Gastroesophageal sphincter (tissue), 4 donors: ENCODE results near the gene RPL19. TPM values are rescaled to one million over a fixed set of nuclear protein-coding genes. Genes with fewer than 3 reads are reported as not detected.

ENCODE experiments used
- ATAC-seq: fragments of 150-250 bp; one replicate; pipeline ENCODE4 v1.9.1; 2016; ENCODE audit warnings: mild to moderate bottlenecking, moderate library complexity
- H3K27ac ChIP-seq, 4 donors: fragments of 200-600 bp; sonication (generic) in 3 of 4; 1 replicate in 3 of 4; 2 replicates in 1 of 4; pipeline ENCODE4 v1.5.1; 2016 to 2019
- H3K27me3 ChIP-seq: fragments of 200-600 bp; sonication (generic); one replicate; pipeline ENCODE4 v1.5.1; 2019
- H3K36me3 ChIP-seq, 2 donors: fragments of 200-600 bp; sonication (generic); one replicate each; pipeline ENCODE4 v1.5.1; 2019; ENCODE audit warnings: control low read depth in 1 of 2
- H3K4me1 ChIP-seq, 3 donors: fragments of 200-600 bp; sonication (generic); 1 replicate in 2 of 3; 2 replicates in 1 of 3; pipeline ENCODE4 v1.5.1; 2016 to 2019; ENCODE audit warnings: control low read depth in 2 of 3
- H3K4me3 ChIP-seq, 2 donors: fragments of 200-600 bp; sonication (generic); one replicate each; pipeline ENCODE4 v1.5.1; 2019; ENCODE audit warnings: mild to moderate bottlenecking in 1 of 2, moderate library complexity in 1 of 2
- H3K9me3 ChIP-seq, 3 donors: fragments of 200-600 bp; sonication (generic); one replicate each; pipeline ENCODE4 v1.5.1; 2017 to 2019; ENCODE audit warnings: control low read depth in 2 of 3
- CTCF ChIP-seq, 4 experiments: fragments of 200-600 bp in 2 of 4; fragments of 450-650 bp in 2 of 4; sonication (generic) in 1 of 4; IDR thresholded peaks; one replicate each; pipeline ENCODE4 v1.5.1; 2017 to 2019; ENCODE audit warnings: antibody characterized with exemption in 4 of 4, mild to moderate bottlenecking in 2 of 4, moderate library complexity in 2 of 4
- EP300 ChIP-seq: sonication (generic); formaldehyde crosslinking; IDR thresholded peaks from one replicate; pipeline ENCODE4 v1.6.1; 2017; ENCODE audit warnings: antibody characterized with exemption, mild to moderate bottlenecking
- POLR2A ChIP-seq, 2 donors: fragments of 450-650 bp; IDR thresholded peaks; one replicate each; pipeline ENCODE4 v1.6.1; 2017; ENCODE audit warnings: antibody characterized with exemption in 2 of 2, mild to moderate bottlenecking in 2 of 2, moderate library complexity in 1 of 2
- POLR2AphosphoS5 ChIP-seq: sonication (generic); formaldehyde crosslinking; IDR thresholded peaks from one replicate; pipeline ENCODE4 v1.6.1; 2017; ENCODE audit warnings: antibody characterized with exemption
- WGBS, 2 donors: methylation state at CpG; one replicate each; pipeline ENCODE4 v1.1.5; 2018; ENCODE audit warnings: low coverage in 1 of 2; 5-methylcytosine and 5-hydroxymethylcytosine counted together
- total RNA-seq, 4 donors: library from RNA; depleted of rRNA; stranded (reverse); fragments of >200 nt; gene quantifications; one replicate each; pipeline ENCODE4 v1.1.0, GENCODE V29; 2016

Gene RPL19
- total RNA-seq, 4 donors from 2014 or later, result 1,562 to 3,160 (median 2,477) TPM

GRCh38 chr17:39177256-39177655, 22.8 kb upstream of the RPL19 start:
- 85% methylated on average over 4 of the region's 12 CpGs; no CpG with 5 or more reads in 1 of the 2 donors for WGBS, 2 donors
- TF ChIP-seq POLR2AphosphoS5 (no peak), POLR2A (IDR thresholded peaks at IDR 0.05) (no peak), CTCF (IDR thresholded peaks at IDR 0.05) (no peak), EP300 (no peak)
- no peak overlapping the region for H3K27ac ChIP-seq
- no peak overlapping the region for H3K4me3 ChIP-seq
- peaks cover 0 to 9% (median 0%) of the 10 kb centered on the region in 3 donors for H3K4me1 ChIP-seq
- peaks cover 0 to 72% of the 10 kb centered on the region in 2 donors for H3K36me3 ChIP-seq
- H3K9me3 ChIP-seq, result no peaks in the 10 kb centered on the region
- H3K27me3 ChIP-seq, result no peaks in the 10 kb centered on the region
- ATAC-seq, result no peak

- no peak for ATAC-seq
- H3K4me3 ChIP-seq, result no peak overlapping the region
- peaks cover 0 to 83% of the 10 kb centered on the region in 2 donors for H3K36me3 ChIP-seq
- H3K9me3 ChIP-seq, result no peaks in the 10 kb centered on the region
- WGBS, 2 donors, result 61 to 67% methylated on average over 3 to 4 of the region's 4 CpGs
- peaks cover 0 to 9% (median 0%) of the 10 kb centered on the region in 3 donors for H3K4me1 ChIP-seq
- H3K27me3 ChIP-seq, result no peaks in the 10 kb centered on the region
- H3K27ac ChIP-seq, result no peak overlapping the region
- TF ChIP-seq POLR2A (IDR thresholded peaks at IDR 0.05), result no peak
- TF ChIP-seq EP300, result no peak
- no peak for TF ChIP-seq POLR2AphosphoS5
- TF ChIP-seq CTCF (IDR thresholded peaks at IDR 0.05), result no peak
These were observed 21.5 kb upstream of the RPL19 start for GRCh38 chr17:39178536-39178935.

GRCh38 chr17:39181303-39181702, 18.8 kb upstream of the RPL19 start:
- H3K27me3 ChIP-seq, result no peaks in the 10 kb centered on the region
- no peaks in the 10 kb centered on the region for H3K9me3 ChIP-seq
- TF ChIP-seq EP300 (no peak), POLR2AphosphoS5 (no peak), CTCF (IDR thresholded peaks at IDR 0.05) (no peak)
- peaks cover 0 to 98% of the 10 kb centered on the region in 2 donors for H3K36me3 ChIP-seq
- WGBS, 2 donors, result 13 to 76% methylated on average over 1 to 5 of the region's 5 CpGs
- H3K4me1 ChIP-seq, result no peaks in the 10 kb centered on the region
- ATAC-seq, result no peak
- H3K4me3 ChIP-seq, result no peak overlapping the region
- H3K27ac ChIP-seq, result no peak overlapping the region

GRCh38 chr17:39183045-39183444, 17.0 kb upstream of the RPL19 start:
- no peak for ATAC-seq
- WGBS, 2 donors, result 93 to 100% methylated on average over 3 to 4 of the region's 5 CpGs
- peaks cover 0 to 98% of the 10 kb centered on the region in 2 donors for H3K36me3 ChIP-seq

More at GRCh38 chr17:39183045-39183444, 17.0 kb upstream of the RPL19 start:
- H3K27ac ChIP-seq, result no peak overlapping the region
- no peak for TF ChIP-seq POLR2AphosphoS5
- no peak for TF ChIP-seq POLR2A (IDR thresholded peaks at IDR 0.05)
- no peak for TF ChIP-seq CTCF (IDR thresholded peaks at IDR 0.05)
- TF ChIP-seq EP300, result no peak
- H3K9me3 ChIP-seq, result no peaks in the 10 kb centered on the region
- H3K4me3 ChIP-seq, result no peak overlapping the region
- no peaks in the 10 kb centered on the region for H3K27me3 ChIP-seq
- no peaks in the 10 kb centered on the region for H3K4me1 ChIP-seq
